ENCODE data around the gene DDAH1.

The DDAH1 gene

DNA sequence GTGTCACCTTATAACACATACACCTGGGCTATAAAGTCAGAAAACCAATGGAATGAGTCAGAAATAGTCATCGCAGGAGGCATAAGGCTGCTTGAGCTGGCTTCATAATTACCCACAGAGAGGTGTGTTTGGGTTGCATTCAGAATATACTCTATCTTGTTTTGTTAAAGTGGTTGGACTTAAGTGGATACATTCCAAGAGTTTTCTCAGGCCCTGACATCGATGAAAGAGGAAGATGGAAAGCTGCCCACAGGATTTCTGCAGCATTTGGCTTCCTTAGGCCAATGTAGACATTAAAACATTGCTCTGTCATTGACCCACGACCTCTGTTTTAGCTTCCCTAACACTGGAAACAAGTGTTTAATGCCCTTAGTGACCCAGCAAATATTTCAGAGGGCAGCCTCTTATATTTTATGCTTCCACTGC lies 169.9 kb downstream of the DDAH1 start:
- DNase-seq: no peak

DNA sequence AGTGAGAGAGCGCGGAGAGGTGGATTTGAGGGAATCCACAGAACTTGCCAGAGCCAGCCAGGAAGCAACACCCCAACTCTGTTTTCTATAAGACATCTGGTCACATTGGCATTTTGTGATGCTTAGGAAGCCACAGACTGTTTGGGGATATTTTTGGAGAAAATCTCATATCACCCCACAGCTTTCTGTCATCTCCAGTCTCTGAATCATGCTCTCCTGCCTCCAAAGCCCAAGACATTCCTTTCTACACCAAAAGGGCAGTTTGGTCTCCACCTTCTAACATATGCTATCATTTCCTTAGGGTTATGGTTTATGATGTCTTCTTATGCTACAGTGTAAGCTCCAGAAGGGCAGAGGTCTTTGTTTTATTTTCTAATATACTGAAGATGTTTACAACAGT lies 174.1 kb downstream of the DDAH1 start:
- DNase-seq: no peak

DNA sequence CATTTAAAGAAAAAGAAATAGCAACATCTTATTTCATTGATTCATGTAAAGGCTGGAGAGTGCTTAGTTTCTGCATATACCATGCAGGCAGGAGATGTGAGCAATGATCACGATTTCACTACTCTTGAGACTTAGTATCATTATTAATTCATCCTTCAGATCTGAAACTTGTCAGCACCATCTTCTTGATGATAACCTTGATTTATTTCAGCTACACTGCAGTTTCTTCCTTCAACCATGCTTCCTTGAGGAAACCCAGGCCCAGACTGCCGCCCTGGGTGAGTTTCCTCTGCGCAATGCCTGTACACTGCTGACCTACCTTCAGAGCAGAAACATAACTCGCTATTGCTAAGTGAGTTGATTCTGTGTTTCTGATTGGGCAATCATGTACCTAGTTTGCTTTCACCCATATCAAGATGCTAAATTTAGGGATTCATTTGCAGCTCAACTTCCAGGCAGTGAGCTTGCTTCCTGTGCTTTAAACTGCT lies 175.1 kb downstream of the DDAH1 start:
- DNase-seq: no peak

DNA sequence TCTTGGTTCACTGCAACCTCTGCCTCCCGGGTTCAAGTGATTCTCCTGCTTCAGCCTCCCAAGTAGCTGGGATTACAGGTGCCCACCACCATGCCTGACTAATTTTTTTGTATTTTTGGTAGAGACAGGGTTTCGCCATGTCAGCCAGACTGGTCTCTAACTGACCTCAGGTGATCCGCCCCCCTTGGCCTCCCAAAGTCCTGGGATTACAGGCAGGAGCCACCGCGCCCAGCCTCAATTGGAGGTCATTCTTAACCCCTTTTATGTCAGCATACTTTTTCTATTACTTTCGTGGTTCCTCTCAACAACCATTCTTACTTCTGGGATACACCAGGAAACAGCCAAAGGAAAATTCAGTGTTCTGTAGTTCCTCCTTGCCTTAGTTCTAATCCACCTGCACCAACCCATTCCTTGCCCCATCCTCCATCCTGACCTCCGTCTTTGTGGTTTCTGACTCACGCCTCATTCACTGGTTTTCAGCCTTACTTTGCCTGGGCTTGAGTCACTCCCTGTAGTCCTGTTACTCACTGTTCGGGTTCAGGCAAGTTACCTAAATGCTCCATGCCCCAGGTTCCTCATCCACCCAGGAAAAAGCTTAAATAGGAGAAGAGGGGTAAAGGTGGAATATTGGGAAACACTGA lies 175.6 kb downstream of the DDAH1 start:
- DNase-seq: no peak

DNA sequence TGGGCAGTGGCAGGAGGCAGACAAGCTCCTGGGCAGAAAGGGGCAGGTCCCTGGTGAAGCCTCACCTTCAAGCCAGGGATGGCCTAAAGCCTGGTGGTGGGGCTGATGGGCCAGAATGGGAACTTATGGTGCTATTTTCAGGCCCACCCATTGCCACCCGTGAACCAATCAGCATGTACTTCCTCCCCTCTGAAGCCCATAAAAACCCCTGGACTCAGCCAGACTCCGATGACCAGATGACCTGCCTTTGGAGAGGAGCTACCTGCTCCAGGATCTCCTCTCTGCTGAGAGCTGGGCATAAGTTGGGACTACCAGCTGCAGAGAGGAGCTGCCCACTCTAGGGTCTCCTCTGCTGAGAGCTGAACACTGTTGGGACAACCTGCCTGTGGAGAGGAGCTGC lies 180.8 kb downstream of the DDAH1 start:
- no peak for DNase-seq

DNA sequence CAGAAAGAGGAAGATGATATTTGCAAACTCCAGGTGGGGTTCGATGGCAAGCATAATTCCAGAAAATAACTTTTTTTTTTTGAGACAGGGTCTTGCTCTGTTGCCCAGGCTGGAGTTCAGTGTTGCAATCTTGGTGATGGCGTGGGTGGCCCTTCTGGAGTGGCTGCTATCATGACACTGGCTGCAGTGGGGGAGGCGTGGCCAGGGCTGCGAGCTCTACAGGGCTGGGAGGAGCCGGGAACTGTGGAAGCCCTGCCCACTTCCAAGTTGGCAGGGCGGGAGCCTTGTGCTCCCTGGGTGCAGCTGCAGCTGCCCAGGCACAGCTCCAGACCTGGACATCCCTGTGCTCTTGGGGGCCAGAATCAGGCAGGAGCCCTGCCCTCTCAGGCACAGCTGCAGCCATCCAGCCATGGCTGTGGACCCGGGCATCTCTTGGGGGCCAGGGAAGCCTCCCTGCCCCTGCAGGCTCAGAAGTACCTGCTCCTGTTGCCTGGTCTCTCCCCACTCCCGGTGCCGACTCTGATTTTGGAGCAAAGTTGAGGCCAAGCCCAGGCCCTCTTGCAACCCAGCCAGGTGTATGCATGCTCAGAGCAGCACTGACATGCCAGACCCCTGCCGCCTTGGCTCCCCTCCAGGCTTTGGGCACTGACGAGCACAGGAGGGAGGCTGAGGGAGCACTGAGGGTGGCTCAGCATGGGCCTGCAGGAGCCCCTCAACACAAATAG lies 181.3 kb downstream of the DDAH1 start:
- no peak for DNase-seq

DNA sequence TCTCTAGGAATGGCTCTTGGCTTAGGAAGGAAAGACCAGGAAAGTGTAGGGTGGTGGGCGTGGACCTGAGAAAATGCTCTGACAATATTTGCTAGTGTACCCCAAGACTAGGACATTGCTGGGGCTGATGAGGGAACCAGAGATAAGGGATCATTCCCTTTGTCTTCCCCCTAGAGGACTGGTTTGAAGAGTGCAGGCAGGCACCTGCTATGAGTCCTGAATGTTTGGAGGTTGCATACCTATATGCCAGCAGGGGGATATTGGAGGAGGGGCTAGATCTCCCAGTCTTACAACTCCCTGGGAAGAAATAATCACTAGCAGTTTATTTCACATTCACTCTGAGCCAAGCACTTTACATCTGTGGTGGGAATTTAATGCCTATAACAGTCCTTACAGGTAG lies 182.5 kb downstream of the DDAH1 start:
- peak; percentile 29 for DNase-seq

DNA sequence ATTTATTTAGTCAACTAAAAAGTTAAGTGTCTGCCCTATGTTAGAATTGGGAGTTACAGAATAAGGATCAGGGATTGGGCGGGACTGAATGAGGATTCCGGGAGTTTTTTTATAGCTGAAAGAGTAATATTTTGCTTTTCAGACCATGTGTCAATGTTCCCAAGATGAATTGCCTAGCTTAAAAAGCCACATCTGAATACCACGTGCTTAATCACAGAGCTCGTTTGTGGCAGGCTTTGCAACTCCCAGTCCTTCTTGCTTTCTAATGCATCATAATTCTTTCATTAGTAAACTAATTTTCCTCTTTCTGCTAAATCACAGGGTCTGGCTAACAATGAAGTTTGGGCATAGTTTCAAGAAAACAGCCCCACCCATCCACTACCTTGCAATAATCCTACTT lies 184.3 kb downstream of the DDAH1 start:
- no peak for DNase-seq

DNA sequence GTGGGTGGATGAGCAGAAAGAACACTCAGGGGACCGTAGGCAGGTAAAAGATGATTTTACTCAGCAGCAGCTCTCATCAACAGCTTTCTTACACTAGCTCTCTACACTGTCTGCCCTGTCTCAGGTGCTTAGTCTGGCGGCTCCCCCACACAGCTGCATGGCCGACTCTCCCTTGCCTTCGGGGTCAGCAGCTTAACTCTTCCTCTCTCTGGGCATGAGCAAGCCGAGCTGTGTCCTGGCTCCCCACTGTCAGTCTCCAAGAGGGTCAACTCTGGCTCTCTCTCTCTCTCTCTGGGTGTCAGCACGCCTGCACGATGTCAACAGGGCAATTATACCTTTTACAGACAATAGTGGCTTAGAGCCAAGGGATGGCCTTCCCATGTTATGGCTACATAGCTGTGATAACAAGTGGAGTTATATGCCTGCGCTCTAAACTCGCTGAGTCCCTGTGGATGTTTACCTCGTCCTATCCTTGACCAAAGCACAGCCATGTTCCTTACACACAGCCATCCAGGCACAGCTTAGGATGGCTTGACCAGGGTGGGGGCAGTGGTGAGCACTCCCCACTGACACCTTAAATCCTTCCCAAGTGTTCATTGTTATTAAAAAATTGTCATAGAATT lies 185.4 kb downstream of the DDAH1 start:
- DNase-seq: no peak

DNA sequence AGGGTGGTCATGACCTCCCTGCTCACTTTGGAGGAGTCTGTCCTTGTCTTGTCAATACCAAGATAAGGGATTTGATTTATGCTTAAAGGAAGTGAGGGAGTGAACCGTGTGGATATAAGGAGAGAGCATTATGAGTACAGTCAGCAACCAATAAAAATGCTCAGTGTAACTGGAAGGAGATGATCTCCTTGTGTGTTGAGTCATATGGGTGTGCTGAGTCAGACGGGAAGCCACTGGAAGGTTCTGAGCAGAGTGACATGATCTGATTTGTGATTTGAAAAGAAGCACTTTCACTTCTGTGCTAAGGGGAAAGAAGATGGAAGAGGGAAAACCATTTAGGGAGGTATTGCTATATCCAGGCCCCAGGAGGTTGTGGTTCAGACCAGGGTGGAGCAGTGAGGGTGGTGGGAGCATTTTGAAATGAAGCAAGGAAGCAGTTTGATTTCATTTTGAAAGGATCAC lies 186.1 kb downstream of the DDAH1 start:
- no peak for DNase-seq

DNA sequence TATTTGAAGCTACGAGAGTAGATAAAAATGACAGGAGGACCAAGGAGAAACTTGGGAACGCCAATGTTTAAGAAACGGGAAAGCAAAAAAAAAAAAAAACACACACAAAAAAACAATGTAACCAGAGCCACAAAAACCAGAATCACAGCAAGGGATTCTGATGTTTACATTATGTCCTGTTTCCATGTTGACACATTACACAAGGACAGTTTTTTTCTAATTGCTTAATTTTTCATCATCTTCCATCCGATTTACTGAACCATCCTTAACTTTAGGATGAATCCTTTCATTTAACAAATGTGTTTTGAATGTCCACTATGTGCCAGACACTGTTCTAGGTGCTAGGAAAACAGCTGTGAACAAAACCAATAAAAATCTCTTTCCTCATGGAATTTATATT lies 187.2 kb downstream of the DDAH1 start:
- DNase-seq: no peak

DNA sequence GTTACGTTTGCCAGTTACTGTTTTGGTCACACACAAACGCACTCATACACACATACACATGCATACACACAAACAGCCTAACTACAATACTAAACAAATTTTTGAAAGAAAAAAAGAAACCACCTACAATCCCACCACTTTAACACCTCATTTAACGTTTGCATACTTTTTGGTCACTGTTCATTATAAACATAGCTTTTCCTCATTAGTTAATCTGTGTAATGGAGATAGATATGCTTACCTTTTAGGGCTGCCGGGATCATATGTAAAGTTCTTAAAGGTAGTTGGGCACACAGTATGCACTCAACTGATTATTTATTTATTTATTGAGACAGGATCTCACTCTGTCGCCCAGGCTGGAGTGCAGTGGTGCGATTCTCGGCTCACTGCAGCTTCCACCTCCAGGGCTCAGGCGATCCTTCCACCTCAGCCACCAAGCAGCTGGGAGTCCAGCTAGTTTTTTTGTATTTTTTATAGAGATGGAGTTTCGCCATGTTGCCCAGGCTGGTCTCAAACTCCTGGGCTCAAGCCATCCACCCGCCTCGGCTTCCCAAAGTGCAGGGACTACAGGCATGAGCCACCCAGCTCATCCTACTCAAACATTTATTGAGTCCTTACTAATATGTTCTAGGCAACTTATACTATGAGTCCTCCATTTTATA lies 187.8 kb downstream of the DDAH1 start:
- DNase-seq: no peak

DNA sequence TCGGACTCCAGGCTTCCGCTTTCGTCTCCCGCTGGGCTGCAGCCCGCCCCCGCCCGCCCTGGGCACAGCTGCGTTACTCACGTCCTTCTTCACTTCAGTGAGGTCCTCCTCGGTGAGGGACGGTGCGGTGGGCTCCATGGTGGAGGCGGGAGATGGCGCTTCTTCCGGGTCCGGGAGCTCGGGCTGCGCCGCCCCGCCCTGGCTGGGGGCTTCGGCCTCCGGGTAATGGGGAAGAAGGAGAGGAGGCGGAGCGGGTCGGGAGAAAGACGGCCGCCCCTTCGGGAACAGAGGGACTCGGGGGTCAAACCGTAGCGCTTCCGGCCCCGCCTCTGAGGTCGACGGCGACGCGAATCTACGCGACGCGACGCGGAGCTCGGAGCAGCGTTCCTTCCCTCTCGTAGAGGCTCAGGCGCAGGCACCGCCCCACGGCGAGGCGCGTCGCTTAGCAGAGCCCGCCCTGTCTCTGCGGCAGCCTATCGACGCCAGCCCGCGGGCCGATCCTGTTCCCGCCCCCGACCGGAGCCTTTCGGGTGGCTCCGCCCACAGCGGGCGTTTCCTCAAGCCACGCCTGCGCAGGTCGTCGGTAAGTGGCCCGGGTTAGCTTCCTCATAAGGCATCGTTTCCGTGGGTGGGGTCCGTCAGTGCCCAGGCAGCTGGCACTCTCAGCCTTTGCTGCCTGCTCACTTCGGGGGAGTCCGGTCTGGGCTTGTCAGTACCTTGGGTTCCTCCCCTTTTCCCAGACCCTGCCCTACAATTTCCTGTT lies 188.6 kb downstream of the DDAH1 start, which contains the start of gene BCL10:
BCL10 (minus strand) TSS at position 418 of the 763 bp plus-strand sequence; CDS start at position 138, 280 bp downstream.
- DNase-seq: peak; percentile 65

DNA sequence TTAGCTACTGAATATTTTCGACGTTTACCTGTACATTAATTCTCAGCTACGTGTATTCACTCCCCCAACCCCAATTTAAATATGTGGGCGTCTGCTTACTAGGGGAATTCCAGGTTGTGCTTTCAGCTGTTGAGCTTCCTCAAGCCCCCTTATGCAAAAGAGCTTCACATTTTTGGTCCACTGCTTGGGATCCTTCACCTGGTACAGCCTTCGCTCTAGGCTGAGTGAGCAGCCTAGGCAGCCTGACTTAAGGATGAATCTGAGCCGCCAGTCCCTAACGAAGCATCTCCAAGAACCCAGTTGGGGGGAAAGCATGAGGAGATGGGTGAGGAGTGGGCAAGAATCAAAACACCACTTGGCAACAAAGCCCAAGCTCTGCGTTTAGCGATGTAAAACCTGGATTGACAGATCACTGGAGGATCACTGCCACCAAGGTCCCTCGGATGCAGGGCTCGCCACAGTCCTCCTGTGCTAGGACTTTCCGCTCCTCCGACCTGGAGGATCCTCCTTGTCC lies 189.2 kb downstream of the DDAH1 start:
- DNase-seq: no peak

DNA sequence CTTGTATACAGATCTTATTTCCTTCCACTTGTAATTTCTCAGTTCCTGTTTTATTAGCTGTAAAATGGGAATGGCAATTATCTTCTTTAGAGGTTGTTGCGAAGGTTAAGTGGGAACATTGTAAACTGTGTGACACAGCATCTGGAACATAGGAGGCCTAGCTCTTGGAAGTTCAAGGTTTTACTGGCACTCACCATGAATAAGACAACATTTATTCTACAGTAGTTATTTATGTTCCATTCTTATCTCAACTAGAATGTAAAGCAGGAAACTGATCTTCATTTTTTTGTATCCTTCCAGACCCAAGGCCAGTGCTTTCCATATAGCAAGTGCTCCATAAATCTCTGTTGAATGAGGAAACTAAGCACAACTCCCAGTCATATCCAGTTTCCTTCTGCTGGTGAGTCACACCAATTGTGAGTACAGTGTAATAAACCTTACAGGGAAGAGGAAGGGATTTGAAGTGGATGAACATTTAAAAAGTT lies 189.9 kb downstream of the DDAH1 start:
- no peak for DNase-seq

DNA sequence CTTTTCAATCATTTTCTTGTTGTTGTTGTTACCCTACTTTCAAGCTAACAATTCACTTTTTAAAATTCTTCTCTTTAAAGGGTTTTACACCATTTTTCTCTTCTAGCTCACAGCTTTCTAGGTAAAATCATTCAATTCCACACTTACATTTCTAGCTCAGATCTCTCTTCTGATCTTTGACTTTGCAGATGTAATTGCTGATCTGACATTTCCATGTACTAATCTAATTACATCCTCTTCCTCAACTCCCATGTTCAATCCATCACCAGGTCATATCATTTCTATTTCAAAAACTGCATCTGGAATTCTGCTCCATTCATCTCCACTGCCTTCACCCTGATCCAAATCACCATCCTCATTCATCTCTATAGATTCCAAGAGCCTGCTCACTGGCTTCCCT lies 191.6 kb downstream of the DDAH1 start:
- no peak for DNase-seq

DNA sequence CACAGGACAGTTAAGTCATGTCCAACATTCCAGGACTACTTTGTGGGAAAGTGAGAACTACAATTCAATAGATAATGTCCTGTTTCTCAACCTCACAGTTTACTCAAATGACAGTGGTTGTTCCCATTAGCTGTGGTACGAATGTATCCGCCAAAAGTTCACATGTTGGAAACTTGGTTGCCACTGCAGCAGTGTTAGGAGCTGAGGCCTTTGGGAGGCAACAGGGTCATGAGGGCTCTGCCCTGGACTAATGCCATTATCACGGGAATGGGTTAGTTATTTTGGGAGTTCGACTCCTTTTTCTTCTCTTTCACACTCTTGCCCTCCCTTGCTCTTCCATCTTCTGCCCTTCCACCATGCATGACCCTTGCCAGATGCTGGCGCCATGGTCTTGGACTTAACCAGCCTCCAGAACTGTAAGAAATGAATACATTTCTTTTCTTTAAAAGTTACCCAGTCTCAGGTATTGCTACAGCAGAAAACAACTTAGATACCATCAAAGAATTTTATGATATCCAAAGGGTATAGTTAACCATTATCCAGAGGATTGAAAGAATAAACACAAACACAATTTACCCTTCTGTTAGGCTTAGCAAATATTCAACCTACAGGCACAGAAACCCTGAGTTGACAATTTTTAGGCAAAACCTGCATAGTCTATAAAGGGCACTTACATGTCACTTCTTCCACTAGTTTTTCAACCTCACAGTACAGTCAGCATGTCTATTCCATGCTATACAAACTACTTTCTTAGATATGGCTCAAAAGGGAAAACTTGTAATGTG lies 196.0 kb downstream of the DDAH1 start:
- DNase-seq: no peak

Data from 8988T (cell line).